Loucy (cell line): ENCODE measurements around the gene MAT2B.

Source experiments
- EZH2phosphoT487 ChIP-seq: fragments of 200-600 bp; IDR thresholded peaks from 2 replicates; pipeline ENCODE4 v1.6.1; 2018; ENCODE audit warnings: antibody characterized with exemption, mild to moderate bottlenecking, moderate library complexity, borderline replicate concordance
- TF ChIP-seq, protein P1 (sequence below): fragments of 200-600 bp; sonication (generic); conservative IDR thresholded peaks from 2 replicates; pipeline ENCODE4 v1.5.1; 2014; ENCODE audit warnings: mild to moderate bottlenecking, antibody characterized with exemption, low read length

- TF ChIP-seq, protein P1, sequence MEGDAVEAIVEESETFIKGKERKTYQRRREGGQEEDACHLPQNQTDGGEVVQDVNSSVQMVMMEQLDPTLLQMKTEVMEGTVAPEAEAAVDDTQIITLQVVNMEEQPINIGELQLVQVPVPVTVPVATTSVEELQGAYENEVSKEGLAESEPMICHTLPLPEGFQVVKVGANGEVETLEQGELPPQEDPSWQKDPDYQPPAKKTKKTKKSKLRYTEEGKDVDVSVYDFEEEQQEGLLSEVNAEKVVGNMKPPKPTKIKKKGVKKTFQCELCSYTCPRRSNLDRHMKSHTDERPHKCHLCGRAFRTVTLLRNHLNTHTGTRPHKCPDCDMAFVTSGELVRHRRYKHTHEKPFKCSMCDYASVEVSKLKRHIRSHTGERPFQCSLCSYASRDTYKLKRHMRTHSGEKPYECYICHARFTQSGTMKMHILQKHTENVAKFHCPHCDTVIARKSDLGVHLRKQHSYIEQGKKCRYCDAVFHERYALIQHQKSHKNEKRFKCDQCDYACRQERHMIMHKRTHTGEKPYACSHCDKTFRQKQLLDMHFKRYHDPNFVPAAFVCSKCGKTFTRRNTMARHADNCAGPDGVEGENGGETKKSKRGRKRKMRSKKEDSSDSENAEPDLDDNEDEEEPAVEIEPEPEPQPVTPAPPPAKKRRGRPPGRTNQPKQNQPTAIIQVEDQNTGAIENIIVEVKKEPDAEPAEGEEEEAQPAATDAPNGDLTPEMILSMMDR, result no peak
- TF ChIP-seq EZH2phosphoT487, result no peak
These were observed 56.7 kb downstream of the MAT2B start for GRCh38 chr5:163562071-163562470.
